ENCODE data around the gene MOV10. TPM values are rescaled to one million over a fixed set of nuclear protein-coding genes. Genes with fewer than 3 reads are reported as not detected.

MOV10 gene
- total and polyA plus RNA-seq, 2 of the 13 experiments (the other 11 are each of a cell fraction or from before 2014, with no cell fraction given), result 56.4 to 58.2 TPM

DNA sequence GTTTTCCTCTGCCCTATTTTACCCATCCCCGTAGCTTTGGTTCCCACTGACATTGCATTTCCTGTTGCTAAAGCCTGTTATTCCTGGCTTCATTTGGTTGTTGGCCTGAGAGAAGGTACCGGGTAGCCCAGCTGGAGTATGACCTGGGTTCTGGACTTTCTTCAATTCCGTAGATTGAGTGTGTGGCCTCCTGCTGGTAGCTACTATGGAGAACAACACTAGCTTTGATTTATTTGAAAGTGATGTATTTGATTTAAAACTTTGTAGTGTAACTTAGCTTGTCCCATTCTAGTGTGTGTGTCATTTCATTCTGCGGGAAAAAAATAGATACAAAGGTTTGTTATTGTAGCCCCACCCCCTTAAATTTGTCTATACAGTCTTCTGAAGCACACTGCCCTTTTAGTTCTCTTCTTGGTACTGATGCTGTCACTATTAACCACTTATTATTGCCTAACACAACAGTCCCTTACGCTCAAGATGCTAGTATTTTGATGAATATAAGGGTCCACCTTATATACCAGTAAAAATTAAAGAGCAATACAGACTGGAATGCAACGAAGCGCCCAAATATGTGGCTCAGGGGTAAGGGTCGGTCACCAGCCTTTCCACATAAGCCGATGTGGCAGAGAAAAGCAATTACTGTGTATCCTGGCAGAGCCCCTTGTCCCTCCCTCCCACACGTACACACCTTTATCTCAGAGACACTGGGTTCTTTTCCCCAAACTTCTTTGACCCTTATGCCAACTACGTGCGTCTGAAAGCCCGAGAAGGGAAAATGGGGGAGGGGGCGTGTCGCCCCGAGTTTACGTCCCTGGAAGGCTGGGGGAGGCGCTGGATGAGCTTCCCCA, 643 bp upstream of the MOV10 start:
- TSS peak; percentile 71 for BruUV-seq (replicated peaks)
- no peak overlapping the region for H2AFZ ChIP-seq (ENCODE audit: low read length)
- intact Hi-C loops (cut with micrococcal nuclease; ENCODE audit: unreplicated experiment), result loop anchor here (2.0 kb wide), 2 partner anchors 25 to 55 kb away; partner anchors contain the start of genes CAPZA1 and ST7L
- H3K27ac ChIP-seq (ENCODE audit: extremely low read length, insufficient read depth, low read length), result peak overlapping the region; percentile 90
- peaks cover 43% of the 10 kb centered on the region for H3K4me1 ChIP-seq (ENCODE audit: insufficient read depth, low read length)
- FAIRE-seq (no peak), ATAC-seq (peak; percentile 47), DNase-seq (ENCODE audit: low spot score) (peak; percentile 52)
- H3K79me2 ChIP-seq (ENCODE audit: insufficient read depth, low read length), result peaks cover 36% of the 10 kb centered on the region
- no peaks in the 10 kb centered on the region for H4K20me1 ChIP-seq (ENCODE audit: insufficient read depth, low read length)
- H3K9ac ChIP-seq (ENCODE audit: insufficient read depth, low read depth, low read length), result peak overlapping the region; percentile 92
- peaks cover 3 to 17% of the 10 kb centered on the region in 2 experiments; a peak in 3 of 5 replicates for H3K36me3 ChIP-seq (replicated peaks in 1 of 2; ENCODE audit: control insufficient read depth in 1 of 2, insufficient read depth in 2 of 2, low read length in 2 of 2)
- no peaks in the 10 kb centered on the region for H3K9me3 ChIP-seq (ENCODE audit: low read length)
- 10% methylated on average over 18 of the region's 18 CpGs for WGBS (ENCODE audit: low lambda C conversion rate)
- H3K27me3 ChIP-seq (ENCODE audit: control insufficient read depth in 1 of 2, insufficient read depth in 2 of 2, low read length in 2 of 2), result no peaks in the 10 kb centered on the region; a peak in 1 of 5 replicates
- ChIA-PET CTCF (ENCODE audit: low intra/inter-chr PET ratio, low total read pairs) (interaction anchor here (0.7 to 3.7 kb wide), 2 partner anchors 17 to 33 kb away, joined by 3 to 17 read pairs; partner anchors contain the start of gene RHOC), POLR2A (interaction anchor here (0.8 to 5.5 kb wide), 15 partner anchors 9 to 279 kb away, joined by 3 to 251 read pairs (median 7); partner anchors contain the start of genes PPM1J, RHOC and ST7L)
- peak overlapping the region; percentile 91 for H3K4me2 ChIP-seq (ENCODE audit: low read depth, low read length)
- in situ Hi-C loops (cut with HindIII; ENCODE audit: extremely low pct_ligation_motif_present, low pct_unique_long_range_greater_than_20kb), result loop anchor here (5.0 kb wide), 1 partner anchor 33 kb away; the partner anchor contains the start of gene RHOC
- peak overlapping the region; percentile 82 to 91 (median 83) for H3K4me3 ChIP-seq (replicated peaks in 1 of 3; ENCODE audit: insufficient read depth in 1 of 3, low read depth in 2 of 3, low read length in 3 of 3)
- TF ChIP-seq, protein P1, sequence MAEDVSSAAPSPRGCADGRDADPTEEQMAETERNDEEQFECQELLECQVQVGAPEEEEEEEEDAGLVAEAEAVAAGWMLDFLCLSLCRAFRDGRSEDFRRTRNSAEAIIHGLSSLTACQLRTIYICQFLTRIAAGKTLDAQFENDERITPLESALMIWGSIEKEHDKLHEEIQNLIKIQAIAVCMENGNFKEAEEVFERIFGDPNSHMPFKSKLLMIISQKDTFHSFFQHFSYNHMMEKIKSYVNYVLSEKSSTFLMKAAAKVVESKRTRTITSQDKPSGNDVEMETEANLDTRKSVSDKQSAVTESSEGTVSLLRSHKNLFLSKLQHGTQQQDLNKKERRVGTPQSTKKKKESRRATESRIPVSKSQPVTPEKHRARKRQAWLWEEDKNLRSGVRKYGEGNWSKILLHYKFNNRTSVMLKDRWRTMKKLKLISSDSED (CRISPR knock-in tag; IDR thresholded peaks at IDR 0.05), result no peak
- TF ChIP-seq ZNF564 (CRISPR knock-in tag; IDR thresholded peaks at IDR 0.05) (0 out of 2 replicates have a peak, but pooled peaks have one; percentile 63), ZNF724P (CRISPR knock-in tag; IDR thresholded peaks at IDR 0.05; ENCODE audit: borderline replicate concordance) (no peak), JARID2 (CRISPR knock-in tag; IDR thresholded peaks at IDR 0.05; ENCODE audit: insufficient replicate concordance) (no peak), CREB1 (IDR thresholded peaks at IDR 0.05) (no peak), CREB1 (CRISPR knock-in tag; IDR thresholded peaks at IDR 0.05) (0 out of 2 replicates have a peak, but pooled peaks have one; percentile 47), XBP1 (CRISPR knock-in tag; IDR thresholded peaks at IDR 0.05) (no peak), SOX5 (CRISPR knock-in tag; IDR thresholded peaks at IDR 0.05; ENCODE audit: borderline replicate concordance) (no peak), TCF12 (IDR thresholded peaks at IDR 0.05) (no peak), TCF12 (CRISPR knock-in tag; IDR thresholded peaks at IDR 0.05) (0 out of 2 replicates have a peak, but pooled peaks have one; percentile 56), SMC3 (IDR thresholded peaks at IDR 0.05; ENCODE audit: low read length) (peak; percentile 39; the same call in 1 of the 2 replicates), ISX (CRISPR knock-in tag; conservative IDR thresholded peaks at IDR 0.05) (no peak), NR2F1 (CRISPR knock-in tag; IDR thresholded peaks at IDR 0.05) (no peak), BCL6 (CRISPR knock-in tag; IDR thresholded peaks at IDR 0.05) (peak; percentile 5; the same call in 1 of the 2 replicates)
- TF ChIP-seq, protein P2, sequence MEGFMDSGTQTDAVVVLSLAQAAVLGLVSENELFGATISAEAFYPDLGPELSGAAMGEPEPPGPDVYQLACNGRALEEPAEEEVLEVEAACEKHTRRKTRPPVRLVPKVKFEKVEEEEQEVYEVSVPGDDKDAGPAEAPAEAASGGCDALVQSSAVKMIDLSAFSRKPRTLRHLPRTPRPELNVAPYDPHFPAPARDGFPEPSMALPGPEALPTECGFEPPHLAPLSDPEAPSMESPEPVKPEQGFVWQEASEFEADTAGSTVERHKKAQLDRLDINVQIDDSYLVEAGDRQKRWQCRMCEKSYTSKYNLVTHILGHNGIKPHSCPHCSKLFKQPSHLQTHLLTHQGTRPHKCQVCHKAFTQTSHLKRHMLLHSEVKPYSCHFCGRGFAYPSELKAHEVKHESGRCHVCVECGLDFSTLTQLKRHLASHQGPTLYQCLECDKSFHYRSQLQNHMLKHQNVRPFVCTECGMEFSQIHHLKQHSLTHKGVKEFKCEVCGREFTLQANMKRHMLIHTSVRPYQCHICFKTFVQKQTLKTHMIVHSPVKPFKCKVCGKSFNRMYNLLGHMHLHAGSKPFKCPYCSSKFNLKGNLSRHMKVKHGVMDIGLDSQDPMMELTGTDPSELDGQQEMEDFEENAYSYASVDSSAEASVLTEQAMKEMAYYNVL (CRISPR knock-in tag; IDR thresholded peaks at IDR 0.05; ENCODE audit: borderline replicate concordance), result 0 out of 2 replicates have a peak, but pooled peaks have one; percentile 53
- TF ChIP-seq, protein P3, sequence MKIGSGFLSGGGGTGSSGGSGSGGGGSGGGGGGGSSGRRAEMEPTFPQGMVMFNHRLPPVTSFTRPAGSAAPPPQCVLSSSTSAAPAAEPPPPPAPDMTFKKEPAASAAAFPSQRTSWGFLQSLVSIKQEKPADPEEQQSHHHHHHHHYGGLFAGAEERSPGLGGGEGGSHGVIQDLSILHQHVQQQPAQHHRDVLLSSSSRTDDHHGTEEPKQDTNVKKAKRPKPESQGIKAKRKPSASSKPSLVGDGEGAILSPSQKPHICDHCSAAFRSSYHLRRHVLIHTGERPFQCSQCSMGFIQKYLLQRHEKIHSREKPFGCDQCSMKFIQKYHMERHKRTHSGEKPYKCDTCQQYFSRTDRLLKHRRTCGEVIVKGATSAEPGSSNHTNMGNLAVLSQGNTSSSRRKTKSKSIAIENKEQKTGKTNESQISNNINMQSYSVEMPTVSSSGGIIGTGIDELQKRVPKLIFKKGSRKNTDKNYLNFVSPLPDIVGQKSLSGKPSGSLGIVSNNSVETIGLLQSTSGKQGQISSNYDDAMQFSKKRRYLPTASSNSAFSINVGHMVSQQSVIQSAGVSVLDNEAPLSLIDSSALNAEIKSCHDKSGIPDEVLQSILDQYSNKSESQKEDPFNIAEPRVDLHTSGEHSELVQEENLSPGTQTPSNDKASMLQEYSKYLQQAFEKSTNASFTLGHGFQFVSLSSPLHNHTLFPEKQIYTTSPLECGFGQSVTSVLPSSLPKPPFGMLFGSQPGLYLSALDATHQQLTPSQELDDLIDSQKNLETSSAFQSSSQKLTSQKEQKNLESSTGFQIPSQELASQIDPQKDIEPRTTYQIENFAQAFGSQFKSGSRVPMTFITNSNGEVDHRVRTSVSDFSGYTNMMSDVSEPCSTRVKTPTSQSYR (CRISPR knock-in tag; IDR thresholded peaks at IDR 0.05; ENCODE audit: borderline replicate concordance), result 0 out of 2 replicates have a peak, but pooled peaks have one; percentile 49
